Right lobe of liver (tissue), 6 donors: ENCODE measurements around the gene RBMS2. TPM values are rescaled to one million over a fixed set of nuclear protein-coding genes. Genes with fewer than 3 reads are reported as not detected.

Experiments
- ATAC-seq, 4 donors: fragments of 200-7000 bp; cut with Tn5 transposase; one replicate each; pipeline ENCODE4 v1.9.1; 2020; ENCODE audit warnings: mild to moderate bottlenecking in 4 of 4, moderate library complexity in 4 of 4
- DNase-seq, 3 donors: peaks; one replicate each; pipeline ENCODE4 v3.0.0-alpha.2; 2020
- H3K27ac ChIP-seq, 3 donors: fragments of 200-600 bp; one replicate each; pipeline ENCODE4 v1.8.0; 2022
- H3K27me3 ChIP-seq, 2 donors: fragments of 200-600 bp; one replicate each; pipeline ENCODE4 v1.8.0; 2022
- H3K36me3 ChIP-seq, 4 donors: fragments of 200-600 bp; sonication (generic) in 1 of 4; one replicate each; pipeline versions ENCODE4 v1.5.1 to v1.8.0; 2017 to 2022; ENCODE audit warnings: control low read depth in 1 of 4
- H3K4me1 ChIP-seq, 4 donors: fragments of 200-600 bp; sonication (generic) in 1 of 4; one replicate each; pipeline versions ENCODE4 v1.5.1 to v1.8.0; 2017 to 2022; ENCODE audit warnings: control low read depth in 1 of 4
- H3K4me3 ChIP-seq, 3 donors: fragments of 200-600 bp; one replicate each; pipeline ENCODE4 v1.8.0; 2022
- H3K9me3 ChIP-seq, 4 donors: fragments of 200-600 bp; sonication (generic) in 1 of 4; one replicate each; pipeline versions ENCODE4 v1.5.1 to v1.8.0; 2017 to 2022; ENCODE audit warnings: control low read depth in 1 of 4
- POLR2A ChIP-seq: fragments of 450-650 bp; IDR thresholded peaks from one replicate; pipeline ENCODE4 v1.6.1; 2017; ENCODE audit warnings: antibody characterized with exemption, mild to moderate bottlenecking
- WGBS: methylation state at CpG from one replicate; pipeline ENCODE4 v1.1.6; 2018; ENCODE audit warnings: low coverage, low lambda C conversion rate; ENCODE audit not compliant: insufficient coverage; ENCODE audit errors: missing lambda C conversion rate; 5-methylcytosine and 5-hydroxymethylcytosine counted together
- intact Hi-C, 2 donors: fragments of 100-400 bp; cut with DNase I; formaldehyde crosslinking; loops; one replicate each; pipeline versions ENCODE4 v1.11.2 to v1.14.1; 2022
- small RNA-seq, 2 experiments: library from RNA; depleted of rRNA; stranded (forward); fragments of <200 nt; gene quantifications; one replicate each; pipeline ENCODE3, GENCODE V24; 2016
- total RNA-seq, 6 experiments: library from RNA; depleted of rRNA in 2 of 6; stranded (reverse); fragments of >200 nt in 2 of 6; fragmentation: NEBNext Ultra II Directional in 3 of 6; extraction: Animal tissue kit (Norgen Biotek cat#: 25700) in 3 of 6; gene quantifications; one replicate each; pipeline versions ENCODE4 v1.1.0 to v1.2.4, GENCODE V29; 2016 to 2023
- TF ChIP-seq, protein P1 (sequence below), 4 donors: fragments of 200-600 bp in 3 of 4; fragments of 450-650 bp in 1 of 4; IDR thresholded peaks; one replicate each; pipeline versions ENCODE4 v1.5.1 to v1.8.0; 2016 to 2022; ENCODE audit warnings: antibody characterized with exemption in 4 of 4, mild to moderate bottlenecking in 2 of 4
- donor health status: DM: no; HTN: yes; CAD: no.
- donor health status: DM: no; HTN: no; CAD: no.
- donor health status: DM: no; HTN: no; CAD: no.
- donor health status: DM: no; HTN: yes; CAD: no.
- donor health status: DM: no; HTN: yes; CAD: no.

The RBMS2 gene
- total RNA-seq, 6 experiments from 2014 or later: 3.4 to 6.4 (median 4.3) TPM

- no peaks in the 10 kb centered on the region for H3K9me3 ChIP-seq
- no peaks in the 10 kb centered on the region for H3K27me3 ChIP-seq
- intact Hi-C loops: no loop called here
- H3K4me3 ChIP-seq: peak overlapping the region; percentile 79 to 97 (median 96)
- H3K27ac ChIP-seq: peak overlapping the region; percentile 78 to 97 (median 79)
- TF ChIP-seq, protein P1, sequence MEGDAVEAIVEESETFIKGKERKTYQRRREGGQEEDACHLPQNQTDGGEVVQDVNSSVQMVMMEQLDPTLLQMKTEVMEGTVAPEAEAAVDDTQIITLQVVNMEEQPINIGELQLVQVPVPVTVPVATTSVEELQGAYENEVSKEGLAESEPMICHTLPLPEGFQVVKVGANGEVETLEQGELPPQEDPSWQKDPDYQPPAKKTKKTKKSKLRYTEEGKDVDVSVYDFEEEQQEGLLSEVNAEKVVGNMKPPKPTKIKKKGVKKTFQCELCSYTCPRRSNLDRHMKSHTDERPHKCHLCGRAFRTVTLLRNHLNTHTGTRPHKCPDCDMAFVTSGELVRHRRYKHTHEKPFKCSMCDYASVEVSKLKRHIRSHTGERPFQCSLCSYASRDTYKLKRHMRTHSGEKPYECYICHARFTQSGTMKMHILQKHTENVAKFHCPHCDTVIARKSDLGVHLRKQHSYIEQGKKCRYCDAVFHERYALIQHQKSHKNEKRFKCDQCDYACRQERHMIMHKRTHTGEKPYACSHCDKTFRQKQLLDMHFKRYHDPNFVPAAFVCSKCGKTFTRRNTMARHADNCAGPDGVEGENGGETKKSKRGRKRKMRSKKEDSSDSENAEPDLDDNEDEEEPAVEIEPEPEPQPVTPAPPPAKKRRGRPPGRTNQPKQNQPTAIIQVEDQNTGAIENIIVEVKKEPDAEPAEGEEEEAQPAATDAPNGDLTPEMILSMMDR (IDR thresholded peaks at IDR 0.05): no peak
- TF ChIP-seq POLR2A: no peak
- DNase-seq: peak; percentile 40 to 61 (median 54)
- ATAC-seq: peak; percentile 14 to 33 (median 20)
- H3K36me3 ChIP-seq: peaks cover 21 to 44% (median 33%) of the 10 kb centered on the region in 4 donors
- peaks cover 0 to 22% (median 6%) of the 10 kb centered on the region in 4 donors for H3K4me1 ChIP-seq
- 0% methylated on average over 21 of the region's 29 CpGs for WGBS
Observed at GRCh38 chr12:56645201-56645716, 123.6 kb downstream of the RBMS2 start.

Small RNAs within 50 kb of the gene (small RNA-seq; reads per million reads assigned to genes)
- 0 reads per million in 2 experiments for gene RNU6-343P
- gene SNORD59A: 42,944 to 51,379 reads per million in 2 experiments

Other genes with a start within 250 kb of the RBMS2 start
- 100 to 1,000 TPM in 1 of 6 experiments, 10 to 100 TPM in 5; 45.6 to 109 (median 61.2) TPM for gene CS, start 221.5 kb upstream of the RBMS2 start, total RNA-seq
- 10 to 100 TPM; 63.7 to 93.7 (median 76.5) TPM for gene CNPY2, start 205.8 kb upstream of the RBMS2 start, total RNA-seq
- 100 to 1,000 TPM in 1 of 6 experiments, 10 to 100 TPM in 5; 21.7 to 109 (median 57.7) TPM for gene PAN2, start 187.8 kb upstream of the RBMS2 start, total RNA-seq
- gene IL23A, start 182.9 kb upstream of the RBMS2 start, total RNA-seq: not detected
- 100 to 1,000 TPM in 4 of 6 experiments, 10 to 100 TPM in 2; 82.8 to 182 (median 108) TPM for gene STAT2, start 161.7 kb upstream of the RBMS2 start, total RNA-seq
- gene APOF, start 159.0 kb upstream of the RBMS2 start, total RNA-seq: 100 to 1,000 TPM; 110 to 270 (median 205) TPM
- 10 to 100 TPM in 2 of 6 experiments, 1 to 10 TPM in 4; 8.0 to 10.8 (median 9.1) TPM for gene TIMELESS, start 72.4 kb upstream of the RBMS2 start, total RNA-seq
- under 1 TPM in 5 of 6 experiments, not detected in 1; 0.42 to 0.91 (median 0.76) TPM for gene MIP, start 67.2 kb upstream of the RBMS2 start, total RNA-seq
- 10 to 100 TPM in 1 of 6 experiments, 1 to 10 TPM in 5; 4.7 to 11.1 (median 7.8) TPM for gene SPRYD4, start 53.2 kb upstream of the RBMS2 start, total RNA-seq
- gene GLS2, start 33.7 kb upstream of the RBMS2 start, total RNA-seq: 100 to 1,000 TPM in 2 of 6 experiments, 10 to 100 TPM in 4; 37.2 to 267 (median 72.7) TPM
- 10 to 100 TPM; 21.8 to 45.7 (median 33.4) TPM for gene BAZ2A, start 108.5 kb downstream of the RBMS2 start, total RNA-seq
- gene ATP5F1B, start 124.2 kb downstream of the RBMS2 start, total RNA-seq: 100 to 1,000 TPM; 346 to 535 (median 362) TPM
- gene PTGES3, start 166.5 kb downstream of the RBMS2 start, total RNA-seq: 100 to 1,000 TPM in 2 of 6 experiments, 10 to 100 TPM in 4; 70.0 to 184 (median 81.8) TPM
- gene NACA, start 203.5 kb downstream of the RBMS2 start, total RNA-seq: 100 to 1,000 TPM; 218 to 501 (median 330) TPM
- 1 to 10 TPM; 1.3 to 8.5 (median 4.5) TPM for gene PRIM1, start 230.5 kb downstream of the RBMS2 start, total RNA-seq
- 1,000 to 10,000 TPM in 1 of 6 experiments, 100 to 1,000 TPM in 5; 243 to 1,112 (median 514) TPM for gene HSD17B6, start 241.5 kb downstream of the RBMS2 start, total RNA-seq